Measurements from ENCODE around the gene ANO1.
"Not testable (repeated sequence)": the region's sequence is repeated elsewhere in the genome, so short reads cannot be mapped to it uniquely, and the experiment has no call there.

ANO1 gene

DNA sequence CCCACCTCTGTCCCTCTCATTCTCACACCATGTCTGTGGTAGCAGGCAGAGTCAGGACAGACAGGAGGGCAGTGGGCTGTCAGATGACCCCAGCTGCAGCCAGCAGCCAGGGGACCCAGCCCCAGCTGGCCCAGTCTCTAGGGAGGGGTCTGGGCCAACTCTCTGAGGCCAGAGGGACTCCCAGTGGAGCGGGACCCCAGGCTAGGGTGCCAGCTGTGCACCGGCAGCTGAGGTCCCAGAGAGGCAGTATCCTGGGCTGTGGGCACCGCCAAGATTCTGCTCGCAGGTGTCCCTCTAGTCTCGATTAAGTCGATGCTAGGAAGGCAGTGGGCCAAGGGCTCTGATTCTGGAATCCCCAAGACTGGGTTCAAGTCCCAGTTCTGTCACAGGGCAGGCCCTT is 108.3 kb downstream of the ANO1 start:
- FAIRE-seq (no peak), DNase-seq (ENCODE audit: low spot score) (no peak)

GRCh38 chr11:70186936-70187335 is 108.8 kb downstream of the ANO1 start:
- FAIRE-seq: no peak

DNA sequence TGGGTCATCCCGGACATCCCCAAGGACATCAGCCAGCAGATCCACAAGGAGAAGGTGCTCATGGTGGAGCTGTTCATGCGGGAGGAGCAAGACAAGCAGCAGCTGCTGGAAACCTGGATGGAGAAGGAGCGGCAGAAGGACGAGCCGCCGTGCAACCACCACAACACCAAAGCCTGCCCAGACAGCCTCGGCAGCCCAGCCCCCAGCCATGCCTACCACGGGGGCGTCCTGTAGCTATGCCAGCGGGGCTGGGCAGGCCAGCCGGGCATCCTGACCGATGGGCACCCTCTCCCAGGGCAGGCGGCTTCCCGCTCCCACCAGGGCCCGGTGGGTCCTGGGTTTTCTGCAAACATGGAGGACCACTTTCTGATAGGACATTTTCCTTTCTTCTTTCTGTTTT is 109.7 kb downstream of the ANO1 start:
- FAIRE-seq (no peak), DNase-seq (ENCODE audit: low spot score) (no peak)

More at GRCh38 chr11:70186936-70187335, 108.8 kb downstream of the ANO1 start:
- DNase-seq (ENCODE audit: low spot score): no peak

DNA sequence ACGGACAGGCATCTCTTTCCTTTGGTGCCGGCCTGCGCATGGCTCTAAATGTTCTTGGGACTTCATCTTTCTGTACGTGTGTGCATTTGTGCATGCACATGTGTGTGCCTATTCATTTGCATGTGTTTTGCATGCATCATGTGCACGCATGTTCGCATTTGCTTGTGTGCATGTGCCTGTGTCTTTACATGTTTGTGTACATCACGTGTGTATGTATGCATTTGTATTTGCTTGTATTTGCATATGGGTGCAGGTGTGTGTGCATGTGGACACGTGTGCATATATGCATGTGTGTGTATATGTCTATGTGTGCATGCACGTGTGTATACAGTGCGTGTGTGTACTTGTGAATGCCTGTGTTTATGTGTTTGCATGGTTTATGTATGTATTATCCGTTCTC is 111.5 kb downstream of the ANO1 start:
- DNase-seq (ENCODE audit: low spot score): no peak
- no peak for FAIRE-seq

DNA sequence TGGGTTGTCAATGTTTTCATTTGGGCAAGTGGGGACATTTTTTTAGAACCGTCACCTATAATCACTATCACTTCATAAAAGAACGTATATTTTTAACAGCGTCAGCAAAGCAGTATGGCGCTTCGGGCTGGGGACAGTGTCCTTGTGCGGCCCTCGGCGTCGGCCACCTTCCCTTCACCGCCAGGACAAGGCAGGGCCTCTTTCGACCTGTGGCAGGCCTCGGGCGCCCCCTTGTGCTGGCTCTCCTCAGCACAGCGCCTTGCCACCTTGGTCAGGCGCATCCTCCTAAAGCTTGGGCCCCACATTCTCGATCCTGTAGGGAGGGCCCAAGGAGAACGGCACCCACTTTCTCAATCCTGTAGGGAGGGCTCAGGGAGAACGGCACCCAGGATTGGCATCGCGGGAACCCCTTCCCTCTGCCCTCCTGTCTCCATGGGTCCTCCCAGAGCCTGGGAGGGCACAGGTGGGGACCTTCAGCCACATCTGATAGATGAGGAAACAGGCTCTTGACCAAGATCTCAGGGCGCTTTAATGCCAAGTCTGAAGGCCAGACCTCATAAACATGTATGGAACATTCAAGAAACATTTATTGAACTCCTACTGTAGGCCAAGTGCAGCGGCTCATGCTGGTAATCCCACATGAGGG is 113.5 kb downstream of the ANO1 start:
- FAIRE-seq: no peak
- DNase-seq (ENCODE audit: low spot score): peak; percentile 13

- DNase-seq (ENCODE audit: low spot score) (no peak), FAIRE-seq (no peak)
These were observed 114.7 kb downstream of the ANO1 start for GRCh38 chr11:70192666-70193410.

GRCh38 chr11:70193411-70194292 is 115.5 kb downstream of the ANO1 start:
- no peak for DNase-seq (ENCODE audit: low spot score)
- FAIRE-seq: no peak

DNA sequence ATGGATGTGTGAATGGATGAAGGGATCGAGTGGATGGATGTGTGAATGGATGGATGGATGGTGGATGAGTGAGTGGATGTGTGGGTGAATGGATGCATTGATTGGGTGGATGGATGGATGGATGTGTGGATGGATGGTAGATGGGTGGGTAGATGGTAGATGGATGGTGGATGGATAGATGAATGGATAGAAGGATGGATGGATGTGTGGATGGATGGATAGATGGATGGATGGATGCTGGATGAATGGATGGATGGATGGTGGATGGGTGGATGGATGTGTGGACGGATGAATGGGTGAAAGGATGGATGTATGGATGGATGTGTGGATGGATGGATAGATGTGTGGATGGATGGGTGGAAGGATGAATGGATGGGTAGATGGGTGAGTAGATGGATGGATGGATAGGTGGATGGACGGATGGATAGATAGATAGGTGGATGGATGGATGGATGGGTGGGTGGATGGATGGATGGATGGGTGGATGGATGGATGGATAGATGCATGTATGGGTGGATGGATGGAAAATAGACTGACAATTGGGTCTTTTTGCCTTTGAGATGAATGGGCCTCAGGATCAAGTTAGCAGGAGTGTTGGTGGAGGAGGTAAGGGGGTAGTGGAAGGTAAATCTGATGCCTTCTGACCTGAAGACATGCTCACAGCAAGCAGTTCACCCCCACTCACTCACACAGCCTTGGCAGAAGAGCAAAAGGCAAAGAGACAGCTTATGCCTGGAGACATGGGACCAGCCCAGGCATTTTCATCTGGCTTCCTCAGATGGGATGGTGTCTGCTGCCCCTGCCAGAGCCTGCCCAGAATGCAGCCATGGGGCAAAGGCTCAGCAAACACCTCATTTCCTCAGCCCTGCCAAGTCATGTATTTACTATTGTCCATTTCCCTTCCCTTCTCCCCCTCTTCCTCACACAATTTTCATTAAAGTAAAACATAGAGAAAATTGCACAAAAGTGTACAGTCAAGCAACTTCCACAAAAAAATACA is 117.0 kb downstream of the ANO1 start:
- FAIRE-seq: no peak
- DNase-seq (ENCODE audit: low spot score): no peak

DNA sequence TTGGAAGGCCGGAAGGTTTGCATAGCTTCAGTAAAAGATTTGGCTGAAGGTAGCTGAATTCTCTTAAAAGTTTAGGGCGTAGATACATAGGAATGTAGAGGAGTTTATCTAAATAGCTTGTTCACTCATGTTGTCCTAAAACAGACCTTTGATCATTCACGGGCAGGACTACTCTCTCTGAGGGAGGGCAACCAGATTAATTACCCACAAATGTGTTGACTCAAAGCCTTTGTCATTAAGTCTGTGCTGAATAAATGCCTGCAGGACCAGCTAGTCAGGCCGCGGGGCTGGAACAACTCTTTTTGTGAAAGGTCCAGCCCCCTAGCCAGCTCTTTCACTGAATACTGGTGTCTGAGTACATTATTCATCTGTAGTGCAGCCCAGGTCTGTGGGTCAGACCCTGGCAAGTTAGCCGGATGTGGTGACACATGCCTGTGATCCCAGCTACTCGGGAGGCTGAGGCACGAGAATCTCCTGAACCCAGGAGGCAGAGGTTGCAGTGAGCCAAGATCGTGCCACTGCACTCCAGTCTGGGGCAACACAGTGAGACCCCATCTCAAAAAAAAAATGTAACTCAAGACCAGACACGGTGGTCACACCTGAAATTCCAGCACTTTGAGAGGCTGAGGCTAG is 122.2 kb downstream of the ANO1 start:
- DNase-seq (ENCODE audit: low spot score): no peak

GRCh38 chr11:70201047-70201446 is 122.9 kb downstream of the ANO1 start:
- not testable (repeated sequence) for FAIRE-seq; DNase-seq (ENCODE audit: low spot score)

More for the DNA sequence above, 122.2 kb downstream of the ANO1 start:
- FAIRE-seq: no peak

- DNase-seq (ENCODE audit: low spot score) (no peak), FAIRE-seq (no peak)
These were observed 124.1 kb downstream of the ANO1 start for GRCh38 chr11:70201882-70202861.

DNA sequence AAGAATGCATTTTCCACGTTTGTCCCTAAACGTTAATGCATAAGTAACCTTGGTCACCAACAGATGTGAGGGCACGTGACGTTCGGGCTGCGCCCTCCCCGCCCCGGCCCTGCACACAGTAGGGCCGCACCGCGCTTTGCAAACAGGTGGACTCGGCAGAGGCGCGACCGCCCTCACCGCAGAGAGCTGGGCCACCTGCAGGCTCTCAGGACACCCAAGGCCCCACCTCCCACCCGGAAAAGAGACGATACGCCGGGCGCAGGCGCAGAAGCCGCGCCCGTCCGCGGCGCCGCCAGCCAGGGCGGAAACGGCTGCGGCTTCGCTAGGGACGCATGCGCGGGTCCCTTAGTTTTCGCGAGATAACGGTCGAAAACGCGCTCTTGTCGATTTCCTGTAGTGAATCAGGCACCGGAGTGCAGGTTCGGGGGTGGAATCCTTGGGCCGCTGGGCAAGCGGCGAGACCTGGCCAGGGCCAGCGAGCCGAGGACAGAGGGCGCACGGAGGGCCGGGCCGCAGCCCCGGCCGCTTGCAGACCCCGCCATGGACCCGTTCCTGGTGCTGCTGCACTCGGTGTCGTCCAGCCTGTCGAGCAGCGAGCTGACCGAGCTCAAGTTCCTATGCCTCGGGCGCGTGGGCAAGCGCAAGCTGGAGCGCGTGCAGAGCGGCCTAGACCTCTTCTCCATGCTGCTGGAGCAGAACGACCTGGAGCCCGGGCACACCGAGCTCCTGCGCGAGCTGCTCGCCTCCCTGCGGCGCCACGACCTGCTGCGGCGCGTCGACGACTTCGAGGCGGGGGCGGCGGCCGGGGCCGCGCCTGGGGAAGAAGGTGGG is 125.0 kb downstream of the ANO1 start, which contains the start of gene FADD:
Gene FADD (plus strand): TSS at position 377 of the 831 bp plus-strand sequence. CDS start 164 bp downstream, at position 541.
- DNase-seq (ENCODE audit: low spot score): peak; percentile 83
- FAIRE-seq: no peak

- peak; percentile 83 for DNase-seq (ENCODE audit: low spot score)
- FAIRE-seq: peak; percentile 63
These were observed 125.8 kb downstream of the ANO1 start for GRCh38 chr11:70203751-70204465.

- DNase-seq (ENCODE audit: low spot score): no peak
- FAIRE-seq: no peak
These were observed 126.3 kb downstream of the ANO1 start for GRCh38 chr11:70204466-70204799.

- FAIRE-seq: no peak
These were observed 127.1 kb downstream of the ANO1 start for GRCh38 chr11:70205049-70205725.

DNA sequence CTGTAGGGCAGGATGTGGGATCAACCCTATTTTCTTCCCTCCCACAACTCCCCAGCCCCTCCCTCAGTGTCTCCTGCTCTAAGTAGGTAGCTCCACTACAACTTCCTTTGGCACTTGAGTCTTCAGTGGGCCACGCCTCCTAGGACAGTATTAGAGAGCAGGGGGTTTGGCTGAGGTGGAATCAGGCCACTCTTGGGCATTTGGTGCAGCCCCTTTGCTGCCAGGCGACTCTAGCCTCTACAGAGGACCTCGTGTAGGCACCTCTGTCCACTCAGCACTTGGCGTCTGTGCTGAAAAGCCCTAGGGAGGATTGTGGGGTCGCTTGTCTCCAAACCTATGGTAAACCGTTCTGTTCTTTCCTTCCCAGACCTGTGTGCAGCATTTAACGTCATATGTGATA is 127.6 kb downstream of the ANO1 start:
- FAIRE-seq (no peak), DNase-seq (ENCODE audit: low spot score) (no peak)

More at GRCh38 chr11:70205049-70205725, 127.1 kb downstream of the ANO1 start:
- no peak for DNase-seq (ENCODE audit: low spot score)

Measured in RCC 7860 (cell line).